H1 (cell line): ENCODE results near the gene FAM222B.

Experiments used
- ASH2L ChIP-seq: fragments of 200-600, 300-600 bp; sonication (generic); IDR thresholded peaks from one replicate; pipeline ENCODE4 v1.7.1; 2017; ENCODE audit warnings: low read length
- EGR1 ChIP-seq: IDR thresholded peaks from 2 replicates; pipeline ENCODE4 v1.6.1; 2011; ENCODE audit warnings: low read depth, low read length, borderline replicate concordance
- EP300 ChIP-seq, 2 experiments: IDR thresholded peaks; 1 replicate in 1 of 2; 2 replicates in 1 of 2; pipeline ENCODE4 v1.6.1; 2011 to 2012; ENCODE audit warnings: low read depth in 2 of 2, low read length in 2 of 2, mild to moderate bottlenecking in 2 of 2, borderline replicate concordance in 1 of 2, inconsistent platforms in 1 of 2, moderate library complexity in 1 of 2
- EZH2 ChIP-seq: fragments of 200-600 bp; sonication (generic); IDR thresholded peaks from 2 replicates; pipeline ENCODE4 v1.7.1; 2012; ENCODE audit warnings: low read depth, mild to moderate bottlenecking, moderate library complexity, low read length, inconsistent platforms; ENCODE audit not compliant: severe bottlenecking
- GTF2F1 ChIP-seq: IDR thresholded peaks from 2 replicates; pipeline ENCODE4 v1.6.1; 2012; ENCODE audit warnings: low read depth, low read length, improper control_type of control experiment, borderline replicate concordance
- JUN ChIP-seq: IDR thresholded peaks from 2 replicates; pipeline ENCODE4 v1.6.1; 2011; ENCODE audit warnings: low read depth, mild to moderate bottlenecking, improper control_type of control experiment, low read length
- KDM1A ChIP-seq: fragments of 200-600, 300-600 bp; sonication (generic); IDR thresholded peaks from 2 replicates; pipeline ENCODE4 v1.7.1; 2016; ENCODE audit warnings: mild to moderate bottlenecking, low read length, borderline replicate concordance
- NRF1 ChIP-seq: IDR thresholded peaks from 2 replicates; pipeline ENCODE4 v1.6.1; 2011; ENCODE audit warnings: mild to moderate bottlenecking, low read depth, low read length, improper control_type of control experiment
- POLR2AphosphoS5 ChIP-seq: IDR thresholded peaks from 2 replicates; pipeline ENCODE4 v1.6.1; 2011; ENCODE audit warnings: low read depth, low read length
- RFX5 ChIP-seq: IDR thresholded peaks from 2 replicates; pipeline ENCODE4 v1.6.1; 2011; ENCODE audit warnings: low read depth, low read length, improper control_type of control experiment, borderline replicate concordance
- SIN3A ChIP-seq, 2 experiments: IDR thresholded peaks in 1 of 2; conservative IDR thresholded peaks in 1 of 2; 2 replicates each; pipeline ENCODE4 v1.6.1; 2011 to 2012; ENCODE audit warnings: low read length in 2 of 2, improper control_type of control experiment in 1 of 2, low read depth in 1 of 2, mild to moderate bottlenecking in 1 of 2
- TAF1 ChIP-seq: IDR thresholded peaks from 2 replicates; pipeline ENCODE4 v1.6.1; 2011; ENCODE audit warnings: mild to moderate bottlenecking, low read depth, low read length
- TBP ChIP-seq: IDR thresholded peaks from 2 replicates; pipeline ENCODE4 v1.6.1; 2011; ENCODE audit warnings: low read depth, low read length, improper control_type of control experiment
- TF ChIP-seq, protein P1 (sequence below), 3 experiments: IDR thresholded peaks; 1 replicate in 2 of 3; 2 replicates in 1 of 3; pipeline versions ENCODE4 v1.5.1 to v1.6.1; 2011; ENCODE audit warnings: low read length in 3 of 3, mild to moderate bottlenecking in 3 of 3, inconsistent platforms in 2 of 3, low read depth in 1 of 3, moderate library complexity in 1 of 3; ENCODE audit not compliant: insufficient read depth in 1 of 3; ENCODE audit errors: control extremely low read depth in 1 of 3

DNA sequence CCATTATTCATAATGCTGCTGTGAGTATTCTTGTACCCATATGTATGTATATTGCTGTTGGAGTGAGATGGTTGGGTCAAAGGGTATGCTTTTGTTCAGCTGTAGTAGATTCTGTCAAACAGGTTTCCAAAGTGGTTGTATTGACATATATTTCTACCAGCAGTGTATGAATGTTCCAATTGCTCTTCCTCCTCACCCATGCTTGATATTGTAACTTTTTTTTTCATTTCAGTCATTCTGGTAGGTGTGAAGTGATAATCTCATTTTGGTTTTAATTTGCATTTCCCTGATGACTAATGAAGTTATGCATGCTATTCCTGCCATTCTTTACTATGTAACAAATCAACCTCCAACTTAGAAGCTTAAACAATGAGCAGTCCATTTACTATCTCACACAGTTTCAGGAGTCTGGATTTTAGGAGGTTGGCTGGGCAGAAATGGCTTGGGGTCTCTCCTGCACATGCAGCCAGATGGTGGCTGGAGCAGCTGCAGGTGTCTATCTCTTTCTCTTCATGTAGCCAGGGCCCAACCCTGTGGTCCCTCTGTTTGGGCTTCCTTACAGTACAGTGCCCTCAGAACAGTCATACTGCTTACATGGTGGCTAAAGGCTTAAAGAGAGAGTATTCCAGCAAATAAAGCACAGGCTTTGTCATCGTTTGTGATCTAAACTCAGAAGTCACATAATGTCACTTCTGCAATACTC is 33.4 kb upstream of the FAM222B start:
- TF ChIP-seq EGR1 (no peak), GTF2F1 (no peak), ASH2L (no peak), TAF1 (no peak), SIN3A (conservative IDR thresholded peaks at IDR 0.05 in 1 of 2, IDR thresholded peaks at IDR 0.05 in 1 of 2; ENCODE audit: low read depth in 1 of 2, low read length in 2 of 2) (no peak), EP300 (IDR thresholded peaks at IDR 0.05; ENCODE audit: borderline replicate concordance in 1 of 2, low read depth in 2 of 2, low read length in 2 of 2) (no peak), RFX5 (no peak), POLR2AphosphoS5 (no peak), EZH2 (no peak), JUN (no peak), KDM1A (no peak), TBP (no peak), NRF1 (no peak)
- TF ChIP-seq, protein P1, sequence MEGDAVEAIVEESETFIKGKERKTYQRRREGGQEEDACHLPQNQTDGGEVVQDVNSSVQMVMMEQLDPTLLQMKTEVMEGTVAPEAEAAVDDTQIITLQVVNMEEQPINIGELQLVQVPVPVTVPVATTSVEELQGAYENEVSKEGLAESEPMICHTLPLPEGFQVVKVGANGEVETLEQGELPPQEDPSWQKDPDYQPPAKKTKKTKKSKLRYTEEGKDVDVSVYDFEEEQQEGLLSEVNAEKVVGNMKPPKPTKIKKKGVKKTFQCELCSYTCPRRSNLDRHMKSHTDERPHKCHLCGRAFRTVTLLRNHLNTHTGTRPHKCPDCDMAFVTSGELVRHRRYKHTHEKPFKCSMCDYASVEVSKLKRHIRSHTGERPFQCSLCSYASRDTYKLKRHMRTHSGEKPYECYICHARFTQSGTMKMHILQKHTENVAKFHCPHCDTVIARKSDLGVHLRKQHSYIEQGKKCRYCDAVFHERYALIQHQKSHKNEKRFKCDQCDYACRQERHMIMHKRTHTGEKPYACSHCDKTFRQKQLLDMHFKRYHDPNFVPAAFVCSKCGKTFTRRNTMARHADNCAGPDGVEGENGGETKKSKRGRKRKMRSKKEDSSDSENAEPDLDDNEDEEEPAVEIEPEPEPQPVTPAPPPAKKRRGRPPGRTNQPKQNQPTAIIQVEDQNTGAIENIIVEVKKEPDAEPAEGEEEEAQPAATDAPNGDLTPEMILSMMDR (IDR thresholded peaks at IDR 0.05; ENCODE audit: control extremely low read depth in 1 of 3, insufficient read depth in 1 of 3, low read depth in 1 of 3, low read length in 3 of 3) = no peak
